HFF-Myc (cell line): Measurements from ENCODE around the gene MAP2K1.
"Not testable (repeated sequence)": the region's sequence is repeated elsewhere in the genome, so short reads cannot be mapped to it uniquely, and the experiment has no call there.

Experiments used
- DNase-seq: peaks from one replicate; pipeline ENCODE4 v3.0.0-alpha.2; 2011; ENCODE audit warnings: low read depth; ENCODE audit errors: extremely low read depth
- H3K4me3 ChIP-seq: replicated peaks from 2 replicates; pipeline ENCODE4 v1.5.1; 2011; ENCODE audit warnings: low read depth, mild to moderate bottlenecking, control low read depth, low read length
- TF ChIP-seq, protein P1 (sequence below): IDR thresholded peaks from 2 replicates; pipeline ENCODE4 v1.5.1; 2012; ENCODE audit warnings: mild to moderate bottlenecking, low read depth, low read length, control low read depth; ENCODE audit errors: missing control alignments

Gene MAP2K1

DNA sequence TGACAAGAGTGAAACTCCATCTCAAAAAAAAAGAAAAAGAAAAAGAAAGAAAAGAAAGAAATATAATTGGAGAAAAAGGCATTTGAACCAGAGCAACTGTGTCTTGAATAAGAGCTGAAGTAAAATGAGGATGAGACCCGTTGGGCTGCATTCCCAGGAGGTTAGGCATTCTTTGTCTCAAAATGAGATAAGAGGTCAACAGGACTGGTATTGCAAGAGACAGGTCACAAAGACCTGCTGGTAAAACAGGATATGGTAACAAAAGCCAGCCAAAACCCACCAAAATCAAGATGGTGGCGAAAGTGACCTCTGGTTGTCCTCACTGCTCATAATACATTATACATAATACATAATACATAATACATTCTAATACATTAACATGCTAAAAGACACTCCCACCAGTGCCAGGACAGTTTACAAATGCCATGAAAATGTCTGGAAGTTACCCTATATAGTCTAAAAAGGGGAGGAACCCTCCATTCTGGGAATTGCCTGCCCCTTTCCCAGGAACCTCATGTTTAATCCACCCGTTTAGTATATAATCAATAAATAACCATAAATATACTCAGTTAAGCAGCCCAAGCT is 21.7 kb upstream of the MAP2K1 start:
- DNase-seq = no peak
- no peak overlapping the region for H3K4me3 ChIP-seq
- TF ChIP-seq, protein P1, sequence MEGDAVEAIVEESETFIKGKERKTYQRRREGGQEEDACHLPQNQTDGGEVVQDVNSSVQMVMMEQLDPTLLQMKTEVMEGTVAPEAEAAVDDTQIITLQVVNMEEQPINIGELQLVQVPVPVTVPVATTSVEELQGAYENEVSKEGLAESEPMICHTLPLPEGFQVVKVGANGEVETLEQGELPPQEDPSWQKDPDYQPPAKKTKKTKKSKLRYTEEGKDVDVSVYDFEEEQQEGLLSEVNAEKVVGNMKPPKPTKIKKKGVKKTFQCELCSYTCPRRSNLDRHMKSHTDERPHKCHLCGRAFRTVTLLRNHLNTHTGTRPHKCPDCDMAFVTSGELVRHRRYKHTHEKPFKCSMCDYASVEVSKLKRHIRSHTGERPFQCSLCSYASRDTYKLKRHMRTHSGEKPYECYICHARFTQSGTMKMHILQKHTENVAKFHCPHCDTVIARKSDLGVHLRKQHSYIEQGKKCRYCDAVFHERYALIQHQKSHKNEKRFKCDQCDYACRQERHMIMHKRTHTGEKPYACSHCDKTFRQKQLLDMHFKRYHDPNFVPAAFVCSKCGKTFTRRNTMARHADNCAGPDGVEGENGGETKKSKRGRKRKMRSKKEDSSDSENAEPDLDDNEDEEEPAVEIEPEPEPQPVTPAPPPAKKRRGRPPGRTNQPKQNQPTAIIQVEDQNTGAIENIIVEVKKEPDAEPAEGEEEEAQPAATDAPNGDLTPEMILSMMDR = no peak

DNA sequence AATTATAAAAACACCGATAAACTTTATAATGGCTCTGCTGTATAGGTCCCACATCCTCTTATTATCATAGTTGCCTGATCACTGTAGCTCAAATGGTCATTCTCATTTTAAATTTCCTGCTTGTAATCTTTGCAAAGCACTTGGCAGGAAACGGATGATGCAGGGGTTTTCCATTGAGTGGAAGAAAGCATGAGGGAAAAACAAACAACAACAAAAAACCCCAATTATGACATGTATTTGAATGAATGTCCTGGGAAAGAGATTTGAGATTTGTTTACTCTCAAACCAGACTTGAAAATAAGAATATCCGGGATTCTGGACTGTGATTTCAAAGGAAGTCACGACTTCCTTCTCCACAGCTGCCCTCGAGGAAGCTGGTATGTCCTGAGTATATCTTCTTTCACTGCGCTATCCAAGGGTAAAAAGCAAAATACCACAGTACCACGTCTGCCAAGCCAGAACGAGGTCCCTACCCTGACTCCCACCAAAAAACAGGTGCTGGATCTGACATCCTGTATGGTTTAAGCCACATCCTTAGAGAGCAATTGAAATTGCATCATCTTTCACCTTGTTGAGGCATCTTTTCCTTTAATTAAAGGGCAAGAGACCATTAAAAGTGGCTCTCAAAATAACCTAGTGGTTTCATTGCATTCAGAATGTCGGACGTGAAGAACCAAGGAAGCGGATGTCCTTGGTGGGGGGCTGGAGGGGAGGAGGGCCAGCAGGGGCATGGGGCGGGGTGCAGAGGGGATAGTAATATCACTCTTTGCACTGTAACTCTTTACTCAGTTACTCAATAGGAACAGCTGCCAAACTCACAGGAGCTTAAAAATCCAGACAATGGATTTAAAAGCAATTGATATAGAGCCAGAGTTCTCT is 16.7 kb upstream of the MAP2K1 start:
- H3K4me3 ChIP-seq = no peak overlapping the region
- TF ChIP-seq, protein P1 = no peak
- no peak for DNase-seq

DNA sequence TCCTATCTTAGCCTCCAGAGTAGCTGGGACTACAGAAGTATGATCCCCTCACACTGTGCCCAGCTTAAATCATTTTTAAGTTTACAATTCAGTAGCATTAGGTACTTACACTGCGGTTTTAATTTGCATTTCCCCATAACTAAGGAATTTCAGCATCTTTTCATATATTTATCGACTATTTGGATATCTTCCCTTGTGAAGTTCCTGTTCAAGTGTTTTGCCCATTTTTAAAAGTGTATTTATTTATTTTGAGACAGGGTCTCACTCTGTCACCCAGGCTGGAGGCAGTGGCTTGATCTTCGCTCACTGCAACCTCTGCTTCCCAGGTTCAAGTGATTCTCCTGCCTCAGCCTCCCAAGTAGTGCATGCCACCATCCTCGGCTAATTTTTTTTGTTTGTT is 12.5 kb upstream of the MAP2K1 start:
- TF ChIP-seq, protein P1 = no peak
- H3K4me3 ChIP-seq = no peak overlapping the region
- DNase-seq = no peak

DNA sequence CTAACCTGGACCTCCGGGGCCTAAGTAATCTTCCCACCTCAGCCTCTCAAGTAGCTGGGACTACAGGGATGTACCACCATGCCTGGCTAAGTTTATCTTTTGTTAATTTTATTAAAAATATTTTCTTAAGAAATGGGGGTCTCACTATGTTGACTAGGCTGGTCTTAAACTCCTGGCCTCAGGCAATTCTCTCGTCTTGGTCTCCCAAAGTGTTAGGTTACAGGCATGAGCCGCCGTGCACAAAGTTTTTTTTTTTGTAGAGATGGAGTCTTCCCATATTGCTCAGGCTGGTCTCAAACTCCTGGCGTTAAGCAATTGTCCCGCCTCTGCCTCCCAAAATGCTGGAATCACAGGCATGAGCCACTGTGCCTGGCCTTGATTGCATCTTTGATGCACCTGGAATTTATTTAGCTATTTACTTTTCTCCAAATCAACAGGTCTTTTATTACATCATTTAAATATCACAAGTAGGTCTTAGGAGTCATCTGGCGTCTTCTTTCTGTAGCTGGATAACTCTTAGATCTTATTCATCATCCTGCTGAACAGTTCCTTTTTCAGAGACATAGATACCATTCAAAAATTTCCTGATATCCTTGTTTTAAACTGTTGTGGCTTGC is 7.8 kb upstream of the MAP2K1 start:
- no peak overlapping the region for H3K4me3 ChIP-seq
- DNase-seq = no peak
- TF ChIP-seq, protein P1 = no peak

DNA sequence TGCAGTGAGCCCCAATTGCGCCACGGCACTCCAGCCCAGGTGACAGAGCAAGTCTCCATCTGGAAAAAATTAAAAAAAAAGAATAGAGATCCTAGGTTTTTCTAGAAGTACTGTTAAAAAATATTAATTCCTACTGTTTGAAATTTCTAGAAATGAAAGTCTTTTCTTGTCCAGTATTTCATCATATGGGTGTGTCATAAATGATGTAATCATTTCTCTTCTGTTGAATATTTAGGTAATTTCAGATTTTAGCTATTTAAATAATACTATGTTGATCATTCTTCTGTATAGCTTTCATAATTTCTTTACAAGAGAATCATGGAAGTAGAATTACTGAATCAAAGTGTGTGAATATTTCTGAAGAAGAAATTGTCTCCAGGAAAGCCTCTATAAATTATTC is 5.3 kb upstream of the MAP2K1 start:
- DNase-seq, H3K4me3 ChIP-seq: not testable (repeated sequence)

DNA sequence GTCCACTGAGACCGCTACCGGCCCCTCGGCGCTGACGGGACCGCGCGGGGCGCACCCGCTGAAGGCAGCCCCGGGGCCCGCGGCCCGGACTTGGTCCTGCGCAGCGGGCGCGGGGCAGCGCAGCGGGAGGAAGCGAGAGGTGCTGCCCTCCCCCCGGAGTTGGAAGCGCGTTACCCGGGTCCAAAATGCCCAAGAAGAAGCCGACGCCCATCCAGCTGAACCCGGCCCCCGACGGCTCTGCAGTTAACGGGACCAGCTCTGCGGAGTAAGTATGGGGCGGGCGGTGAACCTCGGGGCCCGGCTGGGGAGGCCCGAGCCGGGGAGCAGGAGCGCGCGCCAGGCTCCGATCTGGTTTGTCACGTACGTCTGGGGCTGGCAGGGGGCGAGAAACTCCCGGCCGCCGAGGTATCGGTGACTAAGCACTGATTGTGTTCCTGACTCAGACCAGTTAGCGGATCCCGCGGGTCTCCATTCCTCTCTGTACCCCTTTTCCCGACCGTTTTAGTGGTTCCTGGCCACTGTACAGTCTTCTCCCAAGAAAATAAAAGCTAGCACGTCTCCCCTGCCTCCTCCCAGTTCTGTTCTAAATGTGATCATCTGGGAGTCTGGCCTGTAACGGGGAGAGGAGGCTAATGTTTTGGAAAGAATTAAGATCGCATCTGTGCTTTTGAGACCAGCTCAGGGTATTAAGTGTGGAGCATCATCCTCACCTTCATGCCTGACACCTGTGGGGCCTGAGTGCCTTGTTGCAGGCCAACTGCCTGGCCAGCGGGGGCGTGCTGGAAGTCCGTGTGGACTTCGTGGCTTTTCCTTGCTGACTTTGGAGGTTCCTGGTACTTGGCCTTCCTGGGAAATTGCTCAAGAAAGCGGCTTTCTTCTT is 691 bp downstream of the MAP2K1 start:
- H3K4me3 ChIP-seq = peak overlapping the region; percentile 71
- no peak for DNase-seq
- TF ChIP-seq, protein P1 = peak; percentile 27
